H1 (cell line): ENCODE measurements around the gene MOV10L1.

Source experiments
- CTCF ChIP-seq, 3 experiments: IDR thresholded peaks; 1 replicate in 2 of 3; 2 replicates in 1 of 3; pipeline versions ENCODE4 v1.5.1 to v1.6.1; 2011; ENCODE audit warnings: low read length in 3 of 3, mild to moderate bottlenecking in 3 of 3, inconsistent platforms in 2 of 3, low read depth in 1 of 3, moderate library complexity in 1 of 3; ENCODE audit not compliant: insufficient read depth in 1 of 3; ENCODE audit errors: control extremely low read depth in 1 of 3
- EP300 ChIP-seq, 2 experiments: IDR thresholded peaks; 1 replicate in 1 of 2; 2 replicates in 1 of 2; pipeline ENCODE4 v1.6.1; 2011 to 2012; ENCODE audit warnings: low read depth in 2 of 2, low read length in 2 of 2, mild to moderate bottlenecking in 2 of 2, borderline replicate concordance in 1 of 2, inconsistent platforms in 1 of 2, moderate library complexity in 1 of 2
- POLR2A ChIP-seq, 2 experiments: IDR thresholded peaks; 1 replicate in 1 of 2; 2 replicates in 1 of 2; pipeline ENCODE4 v1.6.1; 2011; ENCODE audit warnings: low read depth in 2 of 2, low read length in 2 of 2, mild to moderate bottlenecking in 2 of 2; ENCODE audit errors: control extremely low read depth in 1 of 2
- POLR2AphosphoS5 ChIP-seq: IDR thresholded peaks from 2 replicates; pipeline ENCODE4 v1.6.1; 2011; ENCODE audit warnings: low read depth, low read length
- RNF2 ChIP-seq: fragments of 200-900, 300-1000 bp; sonication (generic); IDR thresholded peaks from 2 replicates; pipeline ENCODE4 v1.7.1; 2016; ENCODE audit warnings: borderline replicate concordance, low read depth, mild to moderate bottlenecking, antibody characterized with exemption, low read length; ENCODE audit not compliant: poor library complexity, severe bottlenecking; ENCODE audit errors: missing control alignments
- SIN3A ChIP-seq, 2 experiments: IDR thresholded peaks in 1 of 2; conservative IDR thresholded peaks in 1 of 2; 2 replicates each; pipeline ENCODE4 v1.6.1; 2011 to 2012; ENCODE audit warnings: low read length in 2 of 2, improper control_type of control experiment in 1 of 2, low read depth in 1 of 2, mild to moderate bottlenecking in 1 of 2
- TAF1 ChIP-seq: IDR thresholded peaks from 2 replicates; pipeline ENCODE4 v1.6.1; 2011; ENCODE audit warnings: mild to moderate bottlenecking, low read depth, low read length
- YY1 ChIP-seq: IDR thresholded peaks from 2 replicates; pipeline ENCODE4 v1.6.1; 2011; ENCODE audit warnings: low read depth, mild to moderate bottlenecking, low read length

- TF ChIP-seq CTCF (IDR thresholded peaks at IDR 0.05; ENCODE audit: control extremely low read depth in 1 of 3, insufficient read depth in 1 of 3, low read depth in 1 of 3, low read length in 3 of 3), result no peak
- TF ChIP-seq POLR2AphosphoS5, result no peak
- no peak for TF ChIP-seq TAF1
- no peak for TF ChIP-seq YY1
- no peak for TF ChIP-seq SIN3A (conservative IDR thresholded peaks at IDR 0.05 in 1 of 2, IDR thresholded peaks at IDR 0.05 in 1 of 2; ENCODE audit: low read depth in 1 of 2, low read length in 2 of 2)
- no peak for TF ChIP-seq POLR2A (IDR thresholded peaks at IDR 0.05; ENCODE audit: control extremely low read depth in 1 of 2, low read depth in 2 of 2, low read length in 2 of 2)
- TF ChIP-seq RNF2, result no peak
- no peak for TF ChIP-seq EP300 (IDR thresholded peaks at IDR 0.05; ENCODE audit: borderline replicate concordance in 1 of 2, low read depth in 2 of 2, low read length in 2 of 2)
Measured at GRCh38 chr22:50202130-50202666, 112.4 kb downstream of the MOV10L1 start.
